B cell (primary cell): ENCODE results near the gene ARHGEF4.

Experiments used
- EZH2 ChIP-seq: IDR thresholded peaks from 2 replicates; pipeline ENCODE4 v1.6.1; 2012; ENCODE audit warnings: borderline replicate concordance, low read depth, mild to moderate bottlenecking, moderate library complexity, low read length; ENCODE audit not compliant: insufficient read depth, poor library complexity, severe bottlenecking
- TF ChIP-seq, protein P1 (sequence below): fragments of 200-600 bp; IDR thresholded peaks from one replicate; pipeline ENCODE4 v1.8.0; 2022; ENCODE audit warnings: antibody characterized with exemption, mild to moderate bottlenecking

- TF ChIP-seq, protein P1, sequence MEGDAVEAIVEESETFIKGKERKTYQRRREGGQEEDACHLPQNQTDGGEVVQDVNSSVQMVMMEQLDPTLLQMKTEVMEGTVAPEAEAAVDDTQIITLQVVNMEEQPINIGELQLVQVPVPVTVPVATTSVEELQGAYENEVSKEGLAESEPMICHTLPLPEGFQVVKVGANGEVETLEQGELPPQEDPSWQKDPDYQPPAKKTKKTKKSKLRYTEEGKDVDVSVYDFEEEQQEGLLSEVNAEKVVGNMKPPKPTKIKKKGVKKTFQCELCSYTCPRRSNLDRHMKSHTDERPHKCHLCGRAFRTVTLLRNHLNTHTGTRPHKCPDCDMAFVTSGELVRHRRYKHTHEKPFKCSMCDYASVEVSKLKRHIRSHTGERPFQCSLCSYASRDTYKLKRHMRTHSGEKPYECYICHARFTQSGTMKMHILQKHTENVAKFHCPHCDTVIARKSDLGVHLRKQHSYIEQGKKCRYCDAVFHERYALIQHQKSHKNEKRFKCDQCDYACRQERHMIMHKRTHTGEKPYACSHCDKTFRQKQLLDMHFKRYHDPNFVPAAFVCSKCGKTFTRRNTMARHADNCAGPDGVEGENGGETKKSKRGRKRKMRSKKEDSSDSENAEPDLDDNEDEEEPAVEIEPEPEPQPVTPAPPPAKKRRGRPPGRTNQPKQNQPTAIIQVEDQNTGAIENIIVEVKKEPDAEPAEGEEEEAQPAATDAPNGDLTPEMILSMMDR: no peak
- TF ChIP-seq EZH2: no peak
Observed at GRCh38 chr2:131042148-131042775, 205.5 kb downstream of the ARHGEF4 start.
